ENCODE results near the gene FBXO45.
"Not testable (repeated sequence)": the region's sequence is repeated elsewhere in the genome, so short reads cannot be mapped to it uniquely, and the experiment has no call there.

Gene FBXO45

DNA sequence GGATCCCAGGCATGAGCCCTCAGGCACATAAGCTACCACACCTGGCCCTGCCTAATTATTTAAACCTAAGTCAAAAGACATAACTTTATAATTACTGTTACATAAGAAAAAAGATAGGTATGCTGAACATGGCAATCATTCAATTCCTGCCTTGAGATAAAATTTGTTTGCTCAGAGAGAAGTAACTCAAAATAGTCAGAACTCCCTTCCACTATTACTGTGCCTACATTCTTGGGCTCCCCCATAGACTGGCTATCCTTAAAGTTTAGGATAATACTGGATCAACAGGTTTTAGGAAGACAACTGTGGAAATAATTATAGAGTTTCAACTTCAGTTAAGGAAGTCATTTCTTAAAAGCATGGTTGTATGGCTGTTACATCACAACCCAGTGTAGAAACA, 10.0 kb upstream of the FBXO45 start:
- DNase-seq = no peak

DNA sequence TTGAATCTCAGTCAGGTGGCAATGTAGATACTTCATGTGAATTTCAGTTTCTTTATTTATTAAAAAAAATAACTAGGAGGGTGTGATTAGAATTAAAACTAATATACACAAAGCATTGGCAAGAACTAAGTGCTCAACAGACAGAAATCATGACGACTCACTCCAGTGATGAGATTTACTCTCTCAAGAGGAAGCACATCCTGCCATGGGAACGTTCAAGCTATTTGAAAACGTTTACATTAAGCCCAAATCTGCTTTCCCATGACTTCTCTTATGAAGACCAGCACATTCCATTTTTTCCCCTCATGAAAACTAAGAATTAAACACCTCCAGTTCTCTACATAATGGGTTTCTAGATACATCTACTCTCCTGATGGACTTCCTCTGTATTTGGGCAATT, 8.6 kb upstream of the FBXO45 start:
- DNase-seq = no peak

DNA sequence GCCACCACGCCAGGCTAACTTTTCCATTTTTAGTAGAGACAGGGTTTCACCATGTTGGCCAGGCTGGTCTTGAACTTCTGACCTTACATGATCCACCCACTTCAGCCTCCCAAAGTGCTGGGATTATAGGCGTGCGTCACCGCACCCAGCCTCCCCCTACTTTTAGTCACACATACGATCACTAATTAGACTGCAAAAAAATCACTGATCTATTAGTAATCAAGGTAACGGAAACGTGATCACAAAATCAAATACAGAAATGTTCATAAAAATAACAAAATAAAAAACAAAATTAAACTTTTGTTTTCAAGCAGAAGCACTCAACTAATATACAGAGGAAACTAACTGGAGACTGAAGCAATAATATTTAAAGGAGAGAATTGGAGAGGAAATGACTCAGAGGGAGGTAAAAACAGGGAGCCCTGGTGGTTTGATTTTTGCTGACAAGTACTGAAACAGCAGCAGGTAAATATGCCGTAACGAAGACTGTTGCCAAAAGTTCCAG, 4.7 kb upstream of the FBXO45 start:
- DNase-seq = peak; percentile 7

DNA sequence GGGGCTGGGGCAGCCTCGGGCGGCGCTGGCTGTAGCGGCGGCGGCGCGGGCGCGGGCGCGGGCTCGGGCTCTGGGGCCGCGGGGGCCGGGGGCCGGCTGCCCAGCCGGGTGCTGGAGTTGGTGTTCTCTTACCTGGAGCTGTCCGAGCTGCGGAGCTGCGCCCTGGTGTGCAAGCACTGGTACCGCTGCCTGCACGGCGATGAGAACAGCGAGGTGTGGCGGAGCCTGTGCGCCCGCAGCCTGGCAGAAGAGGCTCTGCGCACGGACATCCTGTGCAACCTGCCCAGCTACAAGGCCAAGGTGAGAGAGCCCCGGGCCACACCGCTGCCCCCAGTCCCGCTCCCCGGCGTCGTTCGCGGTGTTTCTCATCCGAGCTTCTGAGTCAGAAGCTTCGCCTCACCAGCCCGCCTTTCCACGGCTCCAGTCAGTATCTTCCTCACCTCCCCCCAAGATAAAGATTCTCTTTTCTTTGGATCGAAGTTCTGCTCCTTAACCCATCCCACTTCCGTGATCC, 600 bp downstream of the FBXO45 start:
- DNase-seq = peak; percentile 50

DNA sequence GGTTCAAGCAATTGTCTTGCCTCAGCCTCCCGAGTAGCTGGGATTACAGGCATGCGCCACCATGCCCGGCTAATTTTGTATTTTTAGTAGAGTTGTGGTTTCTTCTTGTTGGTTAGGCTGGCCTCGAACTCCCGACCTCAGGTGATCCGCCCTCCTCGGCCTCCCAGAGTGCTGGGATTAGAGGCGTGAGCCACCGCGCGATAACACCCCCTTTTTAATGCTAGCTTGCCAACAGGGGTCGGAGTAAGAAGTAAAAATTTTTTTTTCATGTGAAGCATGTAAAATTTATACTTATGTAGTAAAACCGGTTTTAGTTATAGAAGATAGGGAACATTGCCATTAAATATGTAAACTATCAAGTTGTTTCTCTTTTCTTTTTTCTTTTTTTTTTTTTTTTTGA, 1.9 kb downstream of the FBXO45 start:
- DNase-seq = not testable (repeated sequence)

DNA sequence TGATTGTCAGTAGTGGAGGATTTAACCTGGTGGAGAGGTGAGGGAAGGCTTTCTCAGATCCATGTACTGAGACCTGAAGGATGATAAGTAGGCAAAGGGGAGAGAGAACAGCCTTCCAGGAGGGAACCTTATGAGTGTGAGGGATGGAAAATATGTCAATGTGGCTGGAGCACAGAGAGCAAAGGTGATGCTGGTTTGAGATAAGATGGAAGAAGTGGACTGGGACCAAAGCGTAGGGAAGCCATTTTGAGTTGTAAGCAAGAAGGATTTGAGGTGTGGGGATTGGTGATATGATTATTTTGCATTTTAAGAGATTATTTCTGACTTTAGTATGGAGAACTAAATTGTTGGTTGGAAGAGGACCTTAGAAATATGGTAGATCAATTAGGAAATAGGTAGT, 3.9 kb downstream of the FBXO45 start:
- no peak for DNase-seq

DNA sequence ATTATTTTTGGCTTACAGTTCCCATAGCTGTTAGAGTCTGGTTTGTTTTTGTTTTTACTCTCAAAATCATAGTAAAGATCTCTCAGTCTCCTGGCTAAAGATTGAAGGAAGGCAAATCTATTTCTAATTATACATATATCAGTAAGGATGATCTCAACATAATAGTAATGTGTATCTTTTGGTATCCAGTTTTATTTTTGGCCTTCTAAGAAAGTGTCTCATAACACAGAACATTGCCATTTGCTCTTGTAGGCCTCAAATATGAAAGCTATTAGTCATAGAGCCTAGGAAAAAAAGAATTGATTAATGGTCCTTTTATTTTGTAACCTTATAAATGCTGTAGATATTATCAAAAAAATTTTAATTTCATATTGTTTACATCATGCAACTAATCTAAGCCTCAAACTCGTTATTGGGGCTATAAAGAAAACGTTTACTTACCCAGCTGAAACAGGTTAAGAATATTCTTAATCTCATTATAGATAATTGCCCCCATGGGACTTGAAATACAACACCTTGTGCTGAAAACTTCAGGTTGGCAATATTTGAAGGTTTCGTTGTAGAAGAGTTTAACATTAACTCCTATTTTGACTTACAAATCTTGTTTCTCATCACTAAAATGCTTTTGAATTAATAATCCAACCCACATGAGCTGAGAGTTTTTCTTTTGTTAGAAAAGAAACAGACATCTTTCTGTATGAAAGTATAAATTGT, 16.7 kb downstream of the FBXO45 start:
- no peak for DNase-seq

DNA sequence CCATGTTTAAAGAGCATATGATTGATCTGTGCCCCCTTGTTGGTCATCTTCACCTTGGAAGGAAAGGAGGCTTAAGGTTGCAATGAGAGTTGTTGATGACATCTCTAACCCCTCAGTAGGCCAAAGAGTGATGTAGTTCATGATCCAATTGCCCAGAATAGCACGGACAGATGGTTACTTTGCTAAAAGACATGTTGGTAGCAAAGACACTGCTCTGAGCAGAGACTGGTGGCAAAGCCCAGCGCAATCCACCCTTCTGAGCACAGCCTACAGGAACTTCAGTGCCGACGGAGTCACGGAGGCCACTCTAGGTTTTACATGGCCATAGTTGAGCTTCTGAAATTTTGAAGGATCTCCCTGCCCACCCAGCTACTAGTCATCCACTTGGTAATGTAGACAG, 21.8 kb downstream of the FBXO45 start:
- DNase-seq = no peak

DNA sequence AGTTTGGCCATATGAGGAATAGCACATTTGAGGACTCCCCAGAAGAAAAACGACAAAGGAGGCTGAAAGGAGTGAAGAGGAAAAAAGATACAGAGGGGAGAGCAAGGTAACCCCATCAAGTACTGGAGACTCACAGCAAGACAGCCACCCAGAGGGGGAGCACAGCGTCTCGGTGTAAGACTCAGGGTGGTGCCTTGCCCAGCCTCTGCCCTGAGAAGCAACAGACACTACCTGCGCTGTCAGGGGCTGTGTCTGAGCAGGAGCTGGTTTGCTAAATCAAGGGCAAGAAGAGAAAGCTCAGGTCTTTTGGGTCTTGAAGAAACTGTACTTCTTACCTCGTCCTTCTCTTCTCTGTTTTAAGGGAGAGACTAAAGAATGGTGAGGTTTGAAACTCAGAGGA, 27.9 kb downstream of the FBXO45 start:
- DNase-seq = no peak

DNA sequence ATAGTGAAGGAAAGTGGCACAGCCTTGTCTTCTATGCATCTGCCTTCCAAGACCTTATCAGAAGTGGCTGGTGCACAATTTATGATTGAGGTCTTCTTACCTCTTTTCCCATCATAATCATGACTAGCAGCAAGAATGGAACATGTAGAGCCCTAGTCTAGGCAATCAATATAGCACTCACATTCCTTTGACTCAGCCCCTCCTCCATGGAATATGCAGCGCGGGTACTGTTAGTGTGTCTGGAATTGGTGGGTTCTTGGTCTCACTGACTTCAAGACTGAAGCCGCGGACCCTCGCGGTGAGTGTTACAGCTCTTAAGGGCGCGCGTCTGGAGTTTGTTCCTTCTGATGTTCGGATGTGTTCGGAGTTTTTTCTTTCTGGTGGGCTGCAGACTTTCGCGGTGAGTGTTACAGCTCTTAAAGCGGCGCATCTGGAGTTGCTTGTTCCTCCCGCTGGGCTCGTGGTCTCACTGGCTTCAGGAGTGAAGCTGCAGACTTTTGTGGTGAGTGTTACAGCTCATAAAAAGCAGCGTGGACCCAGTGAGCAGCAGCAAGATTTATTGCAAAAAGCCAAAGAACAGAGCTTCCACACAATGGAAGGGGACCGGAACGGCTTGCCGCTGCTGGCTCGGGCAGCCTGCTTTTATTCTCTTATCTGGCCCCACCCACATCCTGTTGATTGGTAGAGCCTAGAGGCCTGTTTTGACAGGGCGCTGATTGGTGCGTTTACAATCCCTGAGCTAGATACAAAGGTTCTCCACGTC, 29.7 kb downstream of the FBXO45 start:
- peak; percentile 27 for DNase-seq

DNA sequence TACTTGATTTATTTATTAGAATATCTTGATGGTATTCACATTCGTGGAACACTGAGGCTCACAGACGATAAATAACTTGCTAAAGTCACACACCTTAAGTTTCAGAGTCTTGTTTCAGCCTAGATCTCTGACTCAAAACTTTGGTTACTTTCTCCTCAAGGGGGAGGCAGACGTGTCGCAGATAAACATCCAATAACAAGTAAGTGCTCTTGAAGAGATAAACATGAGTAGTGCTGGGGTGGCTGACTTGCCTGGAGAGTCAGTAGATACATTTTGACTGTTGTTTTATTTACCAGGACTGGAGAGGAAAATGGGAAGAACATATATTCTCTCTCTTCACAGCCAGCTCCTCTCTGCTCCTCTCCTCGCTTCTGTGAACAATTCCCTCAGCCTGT, 31.3 kb downstream of the FBXO45 start:
- DNase-seq = no peak

DNA sequence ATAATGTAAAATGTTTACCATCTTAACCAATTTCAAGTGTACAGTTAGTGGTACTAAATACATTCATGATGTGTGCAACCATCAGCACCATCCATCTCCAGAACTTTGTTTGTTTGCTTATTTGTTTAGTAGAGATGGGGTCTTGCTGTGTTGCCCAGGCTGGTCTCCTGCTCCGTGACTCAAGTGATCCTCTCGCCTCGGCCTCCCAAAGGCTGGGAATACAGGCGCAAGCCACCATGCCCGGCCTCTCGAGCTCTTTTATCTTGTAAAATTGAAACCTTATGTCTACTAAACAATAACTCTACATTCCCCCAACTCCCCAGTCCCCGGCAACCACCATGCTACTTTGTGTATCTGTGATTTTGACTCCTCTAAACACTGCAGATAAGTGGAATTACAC, 31.9 kb downstream of the FBXO45 start:
- DNase-seq = no peak

DNA sequence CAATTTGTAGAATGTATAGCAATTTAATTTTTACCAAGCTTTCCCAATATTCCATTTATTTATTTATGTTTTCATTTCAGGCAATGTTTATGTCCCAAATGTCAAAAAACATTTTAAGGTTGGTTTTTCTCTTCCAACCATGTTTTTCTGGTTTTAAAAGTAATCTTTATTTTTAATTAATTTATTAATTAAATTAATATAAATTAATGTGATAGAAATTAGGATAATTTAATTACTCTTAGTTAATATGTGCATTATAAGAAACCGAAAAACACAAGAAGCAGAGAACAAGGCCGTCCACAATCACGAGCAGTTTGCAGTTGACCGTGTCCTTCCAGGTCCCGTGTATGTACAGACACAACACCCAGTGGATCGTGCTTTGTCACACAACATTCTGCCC, 34.2 kb downstream of the FBXO45 start:
- no peak for DNase-seq

DNA sequence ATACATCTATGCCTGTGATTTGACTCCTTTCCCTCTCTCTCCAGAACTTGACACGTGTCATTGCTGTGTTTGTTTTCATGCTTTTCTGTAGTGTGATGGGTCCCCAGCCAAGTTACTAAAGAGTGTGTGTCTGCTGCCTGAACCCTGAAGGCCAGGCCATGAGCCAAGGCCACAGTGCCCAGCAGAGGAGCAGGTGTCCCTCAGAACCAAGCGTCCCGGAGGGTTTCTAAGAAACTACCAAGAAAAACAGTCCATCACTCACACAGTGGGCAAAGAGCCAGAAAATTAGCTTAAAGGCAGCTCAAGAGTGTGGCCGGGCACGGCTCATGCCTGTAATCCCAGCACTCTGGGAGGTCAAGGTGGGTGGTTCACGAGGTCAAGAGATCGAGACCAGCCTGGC, 35.2 kb downstream of the FBXO45 start:
- DNase-seq = no peak

DNA sequence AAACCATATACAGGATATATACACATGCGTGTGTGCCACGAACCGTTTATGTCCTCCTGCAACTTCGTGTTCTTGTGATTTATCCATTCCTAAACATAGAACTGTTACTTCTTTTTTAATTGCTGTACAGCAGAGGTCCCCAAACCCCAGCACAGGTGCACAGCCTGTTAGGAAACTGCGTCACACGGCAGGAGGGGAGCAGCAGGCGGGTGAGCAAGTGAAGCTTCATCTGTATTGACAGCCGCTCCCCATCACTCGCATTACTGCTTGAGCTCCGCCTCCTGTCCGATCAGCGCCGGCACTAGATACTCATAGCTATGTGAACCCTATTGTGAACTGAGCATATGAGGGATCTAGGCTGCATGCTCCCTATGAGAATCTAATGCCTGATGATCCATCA, 36.1 kb downstream of the FBXO45 start:
- peak; percentile 43 for DNase-seq

DNA sequence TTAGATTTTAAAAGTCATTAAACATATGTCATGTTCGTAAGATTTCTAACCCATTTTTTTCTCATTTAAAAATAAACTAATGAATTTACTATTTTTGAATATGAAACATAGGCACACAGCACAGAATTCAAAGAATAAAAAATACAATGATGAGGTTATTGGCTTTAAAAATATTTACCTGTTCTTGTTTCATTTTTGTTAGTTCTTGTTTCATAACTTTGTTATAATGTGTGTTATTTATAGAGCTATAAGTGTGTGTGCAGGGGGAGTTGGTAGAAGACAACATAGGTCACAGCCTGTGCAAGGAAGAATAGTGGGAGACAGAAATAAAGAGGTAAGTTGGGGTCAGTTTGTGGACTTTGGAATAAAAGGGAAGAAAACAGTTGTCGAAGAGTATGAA, 40.2 kb downstream of the FBXO45 start:
- DNase-seq = no peak

DNA sequence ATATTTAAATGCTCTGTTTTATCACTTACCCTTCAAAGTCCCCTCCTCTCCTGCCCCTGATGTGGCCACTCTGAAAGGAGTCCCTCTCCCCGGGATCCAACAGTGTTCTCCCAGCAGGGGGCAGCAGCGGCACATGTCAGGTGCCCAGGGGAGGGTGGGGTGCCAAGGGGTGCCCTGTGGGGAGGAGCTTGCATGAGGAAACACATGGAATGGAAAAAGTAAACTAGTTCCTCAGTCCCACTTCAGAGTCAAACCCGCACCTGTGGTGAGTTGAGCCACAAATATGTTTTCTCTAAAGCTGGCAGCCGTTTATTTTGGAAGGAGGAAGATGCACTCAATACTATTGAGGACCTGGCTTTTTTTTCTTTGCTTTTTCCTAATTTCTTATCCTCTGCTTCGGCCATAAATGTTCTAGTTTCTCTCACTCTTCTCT, 40.9 kb downstream of the FBXO45 start:
- DNase-seq = peak; percentile 86

DNA sequence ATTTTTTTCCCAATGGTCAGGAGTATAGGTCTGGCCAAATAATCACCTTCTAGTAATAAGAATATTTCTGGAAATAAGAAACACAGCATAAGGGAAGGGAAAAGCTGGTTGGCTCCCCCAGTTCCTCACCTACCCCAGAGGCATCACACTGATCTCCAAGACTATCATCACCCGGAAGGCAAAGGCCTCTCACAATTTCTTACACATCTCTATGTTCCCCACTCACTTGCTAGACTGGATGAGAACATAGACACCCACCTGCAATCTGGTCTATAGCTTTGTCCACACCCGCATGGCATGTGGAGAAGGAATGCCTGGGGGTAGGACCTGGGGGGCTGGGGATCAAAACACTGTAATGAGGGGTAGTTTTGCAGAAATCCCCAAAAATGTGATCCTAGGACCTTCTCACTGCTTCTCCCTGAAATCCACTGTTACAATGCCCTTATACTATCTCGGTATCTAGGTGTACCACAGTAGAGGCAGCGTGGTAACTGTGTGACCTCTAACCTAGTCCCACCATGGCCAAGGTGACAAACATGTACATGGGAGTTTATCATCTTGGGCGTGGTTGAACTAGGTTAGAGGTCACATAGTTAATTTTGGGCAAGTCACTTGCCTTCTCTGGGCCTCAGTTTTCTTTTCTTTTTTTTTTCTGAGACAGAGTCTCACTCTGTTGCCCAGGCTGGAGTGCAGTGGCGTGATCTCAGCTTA, 41.5 kb downstream of the FBXO45 start:
- no peak for DNase-seq

DNA sequence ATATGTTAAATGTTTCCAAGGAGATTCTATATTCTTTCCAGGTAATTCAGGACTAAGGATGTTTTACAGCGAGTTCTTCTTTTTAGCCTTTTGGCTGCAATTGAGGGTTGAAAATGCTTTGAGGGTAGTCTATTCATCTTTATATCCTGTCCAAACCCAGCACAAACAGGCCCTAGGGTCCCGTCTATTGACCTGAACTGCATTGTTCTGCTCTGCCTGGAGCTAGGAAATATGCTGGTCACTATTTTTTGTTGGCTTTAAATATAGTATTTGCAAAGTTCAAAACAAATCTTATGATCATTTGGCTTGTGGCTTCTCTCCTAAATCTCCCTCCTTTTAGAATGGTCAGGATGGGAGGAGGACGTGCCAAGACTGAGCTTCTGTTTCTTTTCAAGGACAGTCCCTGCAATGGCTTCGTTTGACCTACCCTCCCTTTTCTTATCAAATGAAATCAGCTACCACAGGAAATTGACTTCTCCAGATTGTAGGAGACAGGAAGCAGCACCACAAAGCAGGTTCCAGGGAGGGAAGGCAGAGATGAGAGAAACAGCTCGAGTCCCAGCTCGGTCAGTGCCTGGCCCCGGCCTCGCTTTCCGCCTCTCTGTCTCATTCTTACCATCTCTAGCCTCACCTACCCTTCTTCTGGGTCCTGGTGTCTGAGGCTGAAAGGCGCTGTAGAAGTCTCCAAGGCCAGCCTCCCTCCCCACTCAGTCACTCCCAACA, 43.5 kb downstream of the FBXO45 start:
- DNase-seq = no peak

DNA sequence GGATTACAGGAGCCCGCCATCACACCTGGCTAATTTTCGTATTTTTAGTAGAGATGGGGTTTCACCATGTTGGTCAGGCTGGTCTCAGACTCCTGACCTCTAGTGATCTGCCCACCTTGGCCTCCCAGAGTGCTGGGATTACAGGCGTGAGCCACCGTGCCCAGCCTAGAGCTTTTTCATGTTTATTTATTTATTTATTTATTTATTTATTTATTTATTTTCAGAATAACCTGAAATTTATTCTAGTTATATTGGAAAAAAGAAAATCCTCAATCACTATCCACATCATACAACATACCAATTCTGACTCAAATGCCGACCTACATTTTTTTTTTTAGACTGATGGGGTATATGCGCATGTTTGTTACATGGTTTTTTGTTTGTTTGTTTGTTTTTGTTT, 46.8 kb downstream of the FBXO45 start:
- DNase-seq = not testable (repeated sequence)

DNA sequence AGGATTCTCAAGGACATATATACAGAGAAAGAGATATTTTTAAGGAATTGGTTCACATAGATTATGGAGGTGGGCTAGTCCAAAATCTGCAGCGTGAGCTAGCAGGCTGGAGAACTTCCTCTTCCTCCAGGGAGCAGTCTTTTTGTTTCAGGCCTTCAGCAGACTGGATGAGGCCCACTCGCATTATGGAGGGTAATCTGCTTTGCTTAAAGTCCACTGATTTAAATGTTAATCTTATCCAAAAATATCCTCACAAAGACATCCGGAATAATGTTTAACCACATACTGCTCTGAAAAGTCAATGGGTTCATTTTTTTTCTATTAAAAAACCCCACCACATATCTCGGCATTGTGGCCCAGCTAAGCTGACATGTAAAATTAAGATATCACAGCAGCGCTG, 48.8 kb downstream of the FBXO45 start:
- no peak for DNase-seq

DNA sequence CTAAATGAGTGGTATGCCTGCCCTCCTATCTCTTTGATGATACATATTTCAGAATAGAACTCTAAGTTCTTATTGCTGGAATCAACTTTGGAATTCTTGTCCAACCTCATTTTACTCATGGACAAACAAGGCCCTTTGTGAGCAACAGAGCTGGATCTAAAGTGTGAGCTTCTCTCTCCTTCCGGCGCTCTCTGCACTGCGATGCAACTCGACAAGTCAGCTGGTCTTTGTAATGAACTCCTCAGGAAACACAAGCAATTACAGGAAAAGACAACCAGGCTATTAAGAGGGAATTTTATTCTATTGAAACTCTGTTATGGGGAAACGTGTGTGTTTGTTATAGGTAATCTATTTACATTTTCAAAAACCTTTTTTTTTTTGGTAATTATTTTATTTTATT, 50.8 kb downstream of the FBXO45 start:
- DNase-seq = no peak

DNA sequence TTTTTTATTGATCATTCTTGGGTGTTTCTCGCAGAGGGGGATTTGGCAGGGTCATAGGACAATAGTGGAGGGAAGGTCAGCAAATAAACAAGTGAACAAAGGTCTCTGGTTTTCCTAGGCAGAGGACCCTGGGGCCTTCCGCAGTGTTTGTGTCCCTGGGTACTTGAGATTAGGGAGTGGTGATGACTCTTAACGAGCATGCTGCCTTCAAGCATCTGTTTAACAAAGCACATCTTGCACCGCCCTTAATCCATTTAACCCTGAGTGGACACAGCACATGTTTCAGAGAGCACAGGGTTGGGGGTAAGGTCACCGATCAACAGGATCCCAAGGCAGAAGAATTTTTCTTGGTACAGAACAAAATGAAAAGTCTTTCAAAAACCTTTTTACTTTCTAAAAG, 51.2 kb downstream of the FBXO45 start:
- not testable (repeated sequence) for DNase-seq
